H1 (cell line): ENCODE results near the gene SPSB3.

Source experiments
- CHD2 ChIP-seq: IDR thresholded peaks from 2 replicates; pipeline ENCODE4 v1.6.1; 2012; ENCODE audit warnings: low read length, improper control_type of control experiment
- EP300 ChIP-seq, 2 experiments: IDR thresholded peaks; 1 replicate in 1 of 2; 2 replicates in 1 of 2; pipeline ENCODE4 v1.6.1; 2011 to 2012; ENCODE audit warnings: low read depth in 2 of 2, low read length in 2 of 2, mild to moderate bottlenecking in 2 of 2, borderline replicate concordance in 1 of 2, inconsistent platforms in 1 of 2, moderate library complexity in 1 of 2
- EZH2 ChIP-seq: fragments of 200-600 bp; sonication (generic); IDR thresholded peaks from 2 replicates; pipeline ENCODE4 v1.7.1; 2012; ENCODE audit warnings: low read depth, mild to moderate bottlenecking, moderate library complexity, low read length, inconsistent platforms; ENCODE audit not compliant: severe bottlenecking
- JUND ChIP-seq: IDR thresholded peaks from 2 replicates; pipeline ENCODE4 v1.6.1; 2011; ENCODE audit warnings: mild to moderate bottlenecking, improper control_type of control experiment, low read length
- NRF1 ChIP-seq: IDR thresholded peaks from 2 replicates; pipeline ENCODE4 v1.6.1; 2011; ENCODE audit warnings: mild to moderate bottlenecking, low read depth, low read length, improper control_type of control experiment
- POLR2A ChIP-seq, 2 experiments: IDR thresholded peaks; 1 replicate in 1 of 2; 2 replicates in 1 of 2; pipeline ENCODE4 v1.6.1; 2011; ENCODE audit warnings: low read depth in 2 of 2, low read length in 2 of 2, mild to moderate bottlenecking in 2 of 2; ENCODE audit errors: control extremely low read depth in 1 of 2
- SAP30 ChIP-seq: fragments of 300-600 bp; sonication (generic); IDR thresholded peaks from 2 replicates; pipeline ENCODE4 v1.7.1; 2012; ENCODE audit warnings: low read length, moderate library complexity, mild to moderate bottlenecking, inconsistent platforms; ENCODE audit not compliant: insufficient read depth, insufficient replicate concordance
- SP2 ChIP-seq: IDR thresholded peaks from 2 replicates; pipeline ENCODE4 v1.6.1; 2012; ENCODE audit warnings: mild to moderate bottlenecking, low read length, inconsistent platforms
- TF ChIP-seq, protein P1 (sequence below), 3 experiments: IDR thresholded peaks; 1 replicate in 2 of 3; 2 replicates in 1 of 3; pipeline versions ENCODE4 v1.5.1 to v1.6.1; 2011; ENCODE audit warnings: low read length in 3 of 3, mild to moderate bottlenecking in 3 of 3, inconsistent platforms in 2 of 3, low read depth in 1 of 3, moderate library complexity in 1 of 3; ENCODE audit not compliant: insufficient read depth in 1 of 3; ENCODE audit errors: control extremely low read depth in 1 of 3
- TF ChIP-seq, protein P2 (sequence below): IDR thresholded peaks from 2 replicates; pipeline ENCODE4 v1.6.1; 2012; ENCODE audit warnings: inconsistent platforms

- TF ChIP-seq POLR2A (IDR thresholded peaks at IDR 0.05; ENCODE audit: control extremely low read depth in 1 of 2, low read depth in 2 of 2, low read length in 2 of 2) (no peak), JUND (no peak), CHD2 (no peak), SAP30 (no peak), EP300 (IDR thresholded peaks at IDR 0.05; ENCODE audit: borderline replicate concordance in 1 of 2, low read depth in 2 of 2, low read length in 2 of 2) (no peak), NRF1 (no peak), EZH2 (no peak), SP2 (no peak)
- TF ChIP-seq, protein P1, sequence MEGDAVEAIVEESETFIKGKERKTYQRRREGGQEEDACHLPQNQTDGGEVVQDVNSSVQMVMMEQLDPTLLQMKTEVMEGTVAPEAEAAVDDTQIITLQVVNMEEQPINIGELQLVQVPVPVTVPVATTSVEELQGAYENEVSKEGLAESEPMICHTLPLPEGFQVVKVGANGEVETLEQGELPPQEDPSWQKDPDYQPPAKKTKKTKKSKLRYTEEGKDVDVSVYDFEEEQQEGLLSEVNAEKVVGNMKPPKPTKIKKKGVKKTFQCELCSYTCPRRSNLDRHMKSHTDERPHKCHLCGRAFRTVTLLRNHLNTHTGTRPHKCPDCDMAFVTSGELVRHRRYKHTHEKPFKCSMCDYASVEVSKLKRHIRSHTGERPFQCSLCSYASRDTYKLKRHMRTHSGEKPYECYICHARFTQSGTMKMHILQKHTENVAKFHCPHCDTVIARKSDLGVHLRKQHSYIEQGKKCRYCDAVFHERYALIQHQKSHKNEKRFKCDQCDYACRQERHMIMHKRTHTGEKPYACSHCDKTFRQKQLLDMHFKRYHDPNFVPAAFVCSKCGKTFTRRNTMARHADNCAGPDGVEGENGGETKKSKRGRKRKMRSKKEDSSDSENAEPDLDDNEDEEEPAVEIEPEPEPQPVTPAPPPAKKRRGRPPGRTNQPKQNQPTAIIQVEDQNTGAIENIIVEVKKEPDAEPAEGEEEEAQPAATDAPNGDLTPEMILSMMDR (IDR thresholded peaks at IDR 0.05; ENCODE audit: control extremely low read depth in 1 of 3, insufficient read depth in 1 of 3, low read depth in 1 of 3, low read length in 3 of 3), result no peak
- TF ChIP-seq, protein P2, sequence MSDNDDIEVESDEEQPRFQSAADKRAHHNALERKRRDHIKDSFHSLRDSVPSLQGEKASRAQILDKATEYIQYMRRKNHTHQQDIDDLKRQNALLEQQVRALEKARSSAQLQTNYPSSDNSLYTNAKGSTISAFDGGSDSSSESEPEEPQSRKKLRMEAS, result no peak
Observed at GRCh38 chr16:1821861-1822611, 39.7 kb upstream of the SPSB3 start.
